ENCODE results near the gene LARGE1. TPM values are rescaled to one million over a fixed set of nuclear protein-coding genes. Genes with fewer than 3 reads are reported as not detected.

Gene LARGE1
- total RNA-seq, 2 donors from 2014 or later = 29.5 to 42.1 TPM

GRCh38 chr22:33455036-33455435, 465.2 kb downstream of the LARGE1 start:
- no peaks in the 10 kb centered on the region for H3K9me3 ChIP-seq

GRCh38 chr22:33451866-33452469, 468.3 kb downstream of the LARGE1 start:
- no peaks in the 10 kb centered on the region for H3K9me3 ChIP-seq
- no peaks in the 10 kb centered on the region for H3K36me3 ChIP-seq
- H3K4me1 ChIP-seq (ENCODE audit: control insufficient read depth in 1 of 2, low read depth in 2 of 2) = no peaks in the 10 kb centered on the region
- H3K27ac ChIP-seq = no peak overlapping the region
- DNase-seq (ENCODE audit: low spot score) (no peak), ATAC-seq (ENCODE audit: insufficient number of reproducible peaks, low FRiP score, low read depth) (no peak)
- H3K27me3 ChIP-seq (replicated peaks; ENCODE audit: insufficient read depth) = no peaks in the 10 kb centered on the region
- TF ChIP-seq CTCF (IDR thresholded peaks at IDR 0.05) = no peak
- no peak overlapping the region for H3K4me3 ChIP-seq

More at GRCh38 chr22:33455036-33455435, 465.2 kb downstream of the LARGE1 start:
- ATAC-seq (ENCODE audit: insufficient number of reproducible peaks, low FRiP score, low read depth) (no peak), DNase-seq (ENCODE audit: low spot score) (no peak)
- Histone ChIP-seq H3K4me1 (ENCODE audit: control insufficient read depth in 1 of 2, low read depth in 2 of 2) (no peaks in the 10 kb centered on the region), H3K27me3 (replicated peaks; ENCODE audit: insufficient read depth) (no peaks in the 10 kb centered on the region), H3K36me3 (no peaks in the 10 kb centered on the region), H3K4me3 (no peak overlapping the region), H3K27ac (no peak overlapping the region)
- TF ChIP-seq CTCF (IDR thresholded peaks at IDR 0.05) = no peak

- Histone ChIP-seq H3K27ac (no peak overlapping the region), H3K4me1 (ENCODE audit: control insufficient read depth in 1 of 2, low read depth in 2 of 2) (no peaks in the 10 kb centered on the region), H3K36me3 (no peaks in the 10 kb centered on the region), H3K27me3 (replicated peaks; ENCODE audit: insufficient read depth) (no peaks in the 10 kb centered on the region), H3K4me3 (no peak overlapping the region), H3K9me3 (no peaks in the 10 kb centered on the region)
- no peak for DNase-seq (ENCODE audit: low spot score)
- no peak for TF ChIP-seq CTCF (IDR thresholded peaks at IDR 0.05)
- no peak for ATAC-seq (ENCODE audit: insufficient number of reproducible peaks, low FRiP score, low read depth)
Observed at GRCh38 chr22:33450756-33451155, 469.5 kb downstream of the LARGE1 start.

- peaks cover 0 to 13% of the 10 kb centered on the region in 2 donors for H3K4me1 ChIP-seq (ENCODE audit: control insufficient read depth in 1 of 2, low read depth in 2 of 2)
- DNase-seq (ENCODE audit: low spot score) = no peak
- ATAC-seq (ENCODE audit: insufficient number of reproducible peaks, low FRiP score, low read depth) = no peak
- H3K36me3 ChIP-seq = no peaks in the 10 kb centered on the region
- no peak for TF ChIP-seq CTCF (IDR thresholded peaks at IDR 0.05)
- H3K4me3 ChIP-seq = no peak overlapping the region
- no peaks in the 10 kb centered on the region for H3K9me3 ChIP-seq
- no peaks in the 10 kb centered on the region for H3K27me3 ChIP-seq (replicated peaks; ENCODE audit: insufficient read depth)
- H3K27ac ChIP-seq = no peak overlapping the region
Observed at GRCh38 chr22:33447733-33448132, 472.5 kb downstream of the LARGE1 start.

- no peak for DNase-seq (ENCODE audit: low spot score)
- Histone ChIP-seq H3K9me3 (no peaks in the 10 kb centered on the region), H3K4me1 (ENCODE audit: control insufficient read depth in 1 of 2, low read depth in 2 of 2) (peaks cover 6 to 21% of the 10 kb centered on the region in 2 donors), H3K36me3 (no peaks in the 10 kb centered on the region), H3K27me3 (replicated peaks; ENCODE audit: insufficient read depth) (no peaks in the 10 kb centered on the region), H3K27ac (no peak overlapping the region), H3K4me3 (no peak overlapping the region)
- no peak for TF ChIP-seq CTCF (IDR thresholded peaks at IDR 0.05)
- ATAC-seq (ENCODE audit: insufficient number of reproducible peaks, low FRiP score, low read depth) = no peak
Observed at GRCh38 chr22:33443683-33444082, 476.6 kb downstream of the LARGE1 start.
